ENCODE results near the gene RAD51.

- TF ChIP-seq POLR2A (IDR thresholded peaks at IDR 0.05) (no peak), POLR2AphosphoS5 (IDR thresholded peaks at IDR 0.05) (peak in 1 of 3 donors; percentile 48)
- TF ChIP-seq, protein P1, sequence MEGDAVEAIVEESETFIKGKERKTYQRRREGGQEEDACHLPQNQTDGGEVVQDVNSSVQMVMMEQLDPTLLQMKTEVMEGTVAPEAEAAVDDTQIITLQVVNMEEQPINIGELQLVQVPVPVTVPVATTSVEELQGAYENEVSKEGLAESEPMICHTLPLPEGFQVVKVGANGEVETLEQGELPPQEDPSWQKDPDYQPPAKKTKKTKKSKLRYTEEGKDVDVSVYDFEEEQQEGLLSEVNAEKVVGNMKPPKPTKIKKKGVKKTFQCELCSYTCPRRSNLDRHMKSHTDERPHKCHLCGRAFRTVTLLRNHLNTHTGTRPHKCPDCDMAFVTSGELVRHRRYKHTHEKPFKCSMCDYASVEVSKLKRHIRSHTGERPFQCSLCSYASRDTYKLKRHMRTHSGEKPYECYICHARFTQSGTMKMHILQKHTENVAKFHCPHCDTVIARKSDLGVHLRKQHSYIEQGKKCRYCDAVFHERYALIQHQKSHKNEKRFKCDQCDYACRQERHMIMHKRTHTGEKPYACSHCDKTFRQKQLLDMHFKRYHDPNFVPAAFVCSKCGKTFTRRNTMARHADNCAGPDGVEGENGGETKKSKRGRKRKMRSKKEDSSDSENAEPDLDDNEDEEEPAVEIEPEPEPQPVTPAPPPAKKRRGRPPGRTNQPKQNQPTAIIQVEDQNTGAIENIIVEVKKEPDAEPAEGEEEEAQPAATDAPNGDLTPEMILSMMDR (IDR thresholded peaks at IDR 0.05), result no peak
Measured at GRCh38 chr15:40706121-40706520, 11.1 kb downstream of the RAD51 start.
